Panc1 (cell line): ENCODE measurements around the gene PPP4R3A.

Experiments used
- CTCF ChIP-seq: fragments of 450-650 bp; IDR thresholded peaks from 2 replicates; pipeline ENCODE4 v1.5.1; 2017; ENCODE audit warnings: mild to moderate bottlenecking
- POLR2AphosphoS5 ChIP-seq: IDR thresholded peaks from 2 replicates; pipeline ENCODE4 v1.6.1; 2012; ENCODE audit warnings: mild to moderate bottlenecking, low read depth, low read length, moderate library complexity
- SIN3A ChIP-seq: IDR thresholded peaks from 2 replicates; pipeline ENCODE4 v1.6.1; 2012; ENCODE audit warnings: low read depth, mild to moderate bottlenecking, low read length, moderate library complexity, borderline replicate concordance; ENCODE audit not compliant: insufficient read depth

GRCh38 chr14:91520138-91520537, 10.0 kb upstream of the PPP4R3A start:
- TF ChIP-seq CTCF: no peak
- no peak for TF ChIP-seq POLR2AphosphoS5
- TF ChIP-seq SIN3A: no peak
